ENCODE data around the gene PCAT6.
"Not testable (repeated sequence)": the region's sequence is repeated elsewhere in the genome, so short reads cannot be mapped to it uniquely, and the experiment has no call there.

Gene PCAT6

DNA sequence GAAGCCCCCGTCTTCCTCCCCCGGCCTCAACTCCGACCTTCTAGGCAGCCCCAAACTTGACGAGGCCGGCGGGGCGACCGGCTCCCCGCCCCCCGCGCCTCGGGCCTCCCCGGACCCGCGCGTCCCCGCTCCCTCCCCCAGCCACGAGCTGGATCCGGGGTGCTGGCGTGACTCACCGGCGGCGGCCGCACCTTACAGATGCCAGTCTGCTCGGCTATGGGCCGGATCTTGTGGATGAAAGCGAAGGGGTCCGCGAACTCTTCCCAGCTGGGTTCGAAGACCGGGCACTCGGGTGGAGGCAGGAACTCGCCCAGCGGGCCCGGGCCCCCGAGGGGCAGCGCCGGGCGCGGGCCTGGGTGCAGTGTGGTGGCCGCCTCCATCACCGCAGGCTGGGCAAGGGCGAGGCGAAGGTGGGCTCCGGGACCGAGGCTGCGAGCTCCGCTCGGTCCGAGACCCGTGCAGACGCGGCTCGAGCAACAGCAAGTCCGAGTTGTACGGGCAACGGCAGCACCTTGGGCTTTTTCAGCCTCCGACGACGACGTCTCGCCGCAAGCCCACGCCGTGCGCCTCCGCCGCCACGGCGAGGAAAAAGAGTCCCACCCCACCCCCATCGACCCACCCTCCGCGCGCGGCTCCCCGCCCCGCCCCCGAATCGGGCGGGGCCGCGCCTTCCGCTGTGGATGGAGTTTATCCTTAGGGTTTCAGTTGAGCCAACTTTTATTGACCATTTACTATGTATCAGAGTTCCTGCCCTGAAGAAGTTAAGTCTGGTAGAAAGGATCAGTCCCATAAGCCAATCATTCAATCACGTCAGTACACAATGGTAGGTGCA lies 2.6 kb upstream of the PCAT6 start, which contains the start of gene KDM5B:
Gene KDM5B, minus strand, starts transcription at position 496 of the 832 bp plus-strand sequence. Its CDS starts 116 bp downstream, at position 380.
- peak; percentile 48 for DNase-seq

DNA sequence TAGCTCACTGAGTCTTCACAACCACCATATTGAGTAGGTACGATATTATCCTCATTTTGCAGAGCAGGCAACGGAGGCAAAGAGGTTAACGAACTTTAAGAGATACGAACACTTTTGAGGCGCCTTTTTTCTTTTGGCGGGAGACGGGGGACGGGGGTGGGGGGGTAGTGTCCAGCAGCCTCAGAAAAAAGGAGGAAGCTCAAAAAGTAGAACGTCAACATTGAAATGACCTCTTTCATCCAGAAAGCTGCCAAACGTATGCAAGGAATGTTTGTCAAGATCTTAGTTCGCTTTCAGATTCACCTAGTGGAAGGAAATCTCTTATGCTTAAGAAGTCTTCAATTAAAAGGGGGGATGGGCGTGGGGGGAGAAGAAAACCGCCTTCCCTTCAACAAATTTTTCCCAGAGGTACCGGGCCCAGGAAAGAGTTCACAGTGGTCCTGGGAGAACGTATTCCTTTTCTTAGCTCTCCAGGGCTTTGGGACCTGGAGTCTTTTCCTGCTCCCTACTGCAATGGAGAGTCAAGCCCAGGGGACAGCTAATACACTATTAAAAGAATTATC lies 1.1 kb upstream of the PCAT6 start:
- DNase-seq, result no peak

DNA sequence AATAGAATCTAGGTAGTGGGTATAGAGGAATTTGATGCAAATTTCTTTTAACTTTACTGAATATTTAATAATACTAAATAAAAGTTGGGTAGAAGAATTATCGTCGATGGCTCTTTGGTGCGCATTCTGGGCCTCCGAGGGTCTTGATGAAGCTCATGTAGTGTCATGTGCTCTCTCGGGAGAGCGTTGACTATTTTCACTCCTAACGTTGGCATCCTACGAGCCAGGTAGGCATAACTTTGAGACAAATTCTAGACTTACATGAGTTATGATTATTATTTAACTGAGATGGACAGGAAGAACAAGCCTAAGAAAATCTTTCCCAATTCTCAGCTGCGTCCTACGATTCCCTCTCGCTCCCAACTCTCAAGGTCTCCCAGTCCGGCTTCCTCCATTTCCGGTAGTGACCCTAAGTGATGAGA lies 550 bp upstream of the PCAT6 start:
- no peak for DNase-seq

DNA sequence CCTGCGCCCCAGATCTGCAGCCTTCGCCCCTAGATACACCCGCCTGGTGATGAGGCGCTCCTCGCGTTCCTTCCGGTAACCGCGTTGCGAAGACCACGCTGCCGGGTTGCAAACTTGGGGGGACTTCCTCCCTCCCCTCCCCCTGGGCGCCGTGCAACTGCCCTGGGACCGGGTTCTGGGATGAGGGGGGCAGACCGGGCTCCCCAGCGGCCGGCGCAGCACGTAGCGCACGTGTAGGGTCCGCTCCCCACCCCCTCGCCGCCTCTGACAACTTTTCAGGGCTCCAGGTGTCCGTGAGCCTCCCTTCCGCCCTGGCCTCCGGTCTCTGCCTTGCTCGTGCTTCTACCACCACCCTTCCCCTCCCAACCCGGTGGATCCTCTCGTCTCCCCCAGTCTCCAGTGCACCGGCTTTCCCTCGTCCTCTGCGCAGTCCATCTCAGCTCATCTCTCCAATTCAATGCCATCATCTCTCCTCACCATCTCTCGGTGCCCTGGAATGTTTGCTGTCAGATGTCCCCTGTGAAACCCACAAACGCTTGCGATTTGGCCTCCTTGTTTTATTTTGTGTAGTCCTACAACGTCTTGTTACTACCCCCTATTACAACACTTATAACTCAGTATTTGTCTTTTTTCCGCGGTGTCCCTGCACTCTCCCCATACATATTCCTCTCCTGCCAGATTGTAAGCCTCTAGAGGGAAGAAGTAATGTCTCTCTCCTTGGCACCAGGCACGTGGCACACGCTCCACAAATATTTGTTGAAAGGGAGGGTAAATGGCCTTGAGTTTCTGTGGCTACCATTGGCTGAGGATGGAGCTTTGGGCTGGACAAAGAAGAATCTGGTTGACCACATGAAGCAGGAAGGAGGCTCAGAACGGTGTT lies 782 bp downstream of the PCAT6 start:
- DNase-seq, result peak; percentile 26

DNA sequence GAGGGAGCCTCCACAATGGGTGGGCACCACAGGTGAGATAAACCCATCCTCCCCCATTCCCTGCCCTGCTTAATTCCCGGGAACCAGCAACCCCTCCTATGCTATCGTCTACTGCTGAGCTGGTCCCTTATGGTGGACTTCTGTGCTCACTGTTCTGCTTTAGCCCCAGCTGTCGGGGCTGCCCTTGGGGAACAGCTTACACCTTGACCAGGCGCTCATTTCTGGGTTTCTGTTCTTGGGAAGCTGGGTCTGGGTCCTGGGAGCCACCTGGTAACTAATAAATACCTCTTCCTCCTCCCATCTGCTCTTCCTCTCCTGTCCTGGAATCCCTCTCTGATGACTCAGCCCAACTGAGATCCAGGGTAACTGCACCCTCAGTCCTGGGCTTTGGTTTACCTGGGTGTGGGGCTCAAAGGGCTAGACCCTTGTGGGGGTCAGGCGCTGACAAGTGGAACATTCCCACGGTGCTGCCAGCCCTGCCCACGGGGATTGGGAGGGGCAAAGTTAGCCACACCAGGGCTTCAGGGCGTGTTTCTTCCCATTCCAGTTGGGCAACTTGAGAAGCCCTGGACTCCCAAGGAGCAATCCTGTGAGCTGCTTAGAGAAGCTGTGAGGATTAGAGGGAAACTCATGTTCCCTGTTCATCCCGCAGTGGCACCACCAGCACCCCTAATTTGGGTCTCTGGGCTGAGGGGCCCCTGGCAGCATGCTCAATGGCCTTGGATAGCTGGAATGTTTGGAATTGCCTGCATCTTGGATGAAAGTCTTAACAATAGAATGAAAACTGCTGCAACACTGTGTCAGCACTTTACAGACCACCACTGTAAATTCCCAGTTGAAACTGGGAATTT lies 1.6 kb downstream of the PCAT6 start:
- no peak for DNase-seq

DNA sequence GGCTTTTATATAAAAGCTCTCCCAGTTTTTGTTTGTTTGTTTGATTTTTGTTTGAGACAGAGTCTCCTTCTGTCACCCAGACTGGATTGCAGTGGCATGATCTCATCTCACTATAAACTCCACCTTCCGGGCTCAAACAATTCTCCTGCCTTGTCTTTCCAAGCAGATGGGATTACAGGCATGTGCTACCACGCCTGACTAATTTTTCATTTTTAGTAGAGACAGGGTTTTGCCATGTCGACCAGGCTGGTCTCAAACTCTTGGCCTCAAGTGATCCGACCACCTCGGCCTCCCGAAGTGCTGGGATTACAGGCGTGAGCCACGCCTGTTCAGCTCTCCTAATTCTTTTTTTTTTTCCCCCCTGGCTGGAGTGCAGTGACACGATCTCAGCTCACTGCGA lies 4.4 kb downstream of the PCAT6 start:
- no peak for DNase-seq

DNA sequence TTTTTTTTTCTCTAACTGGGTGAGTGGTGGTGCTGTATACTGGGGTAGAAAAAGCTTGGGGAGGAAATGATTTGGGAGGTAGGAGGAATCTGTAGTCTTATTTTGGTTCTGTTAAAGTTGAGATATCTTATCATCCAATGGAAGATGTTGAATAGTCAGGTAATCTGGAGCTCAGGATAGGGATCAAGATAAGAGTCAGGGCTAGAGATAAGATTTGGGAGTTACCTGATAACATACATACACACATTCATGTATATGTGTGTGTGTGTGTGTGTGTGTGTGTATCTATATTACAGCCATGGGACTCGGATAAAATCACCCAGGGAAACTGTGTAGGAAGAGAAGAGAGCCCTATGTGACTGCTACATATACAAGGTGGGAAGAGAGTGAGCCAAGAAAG lies 8.1 kb downstream of the PCAT6 start:
- DNase-seq, result no peak

DNA sequence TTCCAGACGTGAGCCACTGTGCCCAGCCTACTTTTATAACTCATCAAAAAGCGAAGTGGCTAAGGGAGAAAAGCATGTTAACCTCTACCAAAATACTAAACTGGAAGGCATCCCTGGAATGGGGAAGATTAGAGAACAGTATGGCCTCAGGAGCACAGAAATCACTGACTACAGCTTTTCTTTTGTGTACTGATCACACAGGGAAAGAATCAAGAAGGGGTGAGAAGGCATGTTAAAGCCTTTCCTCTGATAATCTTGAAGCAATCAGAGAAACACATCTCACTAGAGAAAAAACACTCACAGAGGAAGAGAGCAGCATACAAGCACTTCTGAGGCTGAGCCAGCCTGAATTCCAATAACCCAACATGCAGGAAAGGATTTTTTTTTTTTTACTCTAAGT lies 10.7 kb downstream of the PCAT6 start:
- no peak for DNase-seq

DNA sequence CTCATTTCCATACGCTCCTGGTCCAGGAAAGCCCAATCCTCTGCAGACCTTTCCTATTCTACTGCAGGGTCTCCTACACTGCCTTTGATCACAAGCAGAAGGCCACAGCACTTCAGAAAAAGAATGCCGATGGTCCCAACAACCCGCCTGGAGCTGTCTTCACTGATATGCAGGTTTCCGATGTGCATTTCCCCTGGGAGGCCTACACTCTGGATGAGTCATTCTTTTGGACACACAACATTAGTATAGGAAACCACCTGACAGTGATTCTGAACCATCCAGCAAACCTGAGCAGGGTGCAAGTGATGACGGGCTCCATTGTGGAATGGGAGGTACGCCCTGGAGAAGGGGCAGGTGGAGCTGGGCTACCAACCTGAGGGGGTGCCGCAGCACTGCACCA lies 15.0 kb downstream of the PCAT6 start:
- no peak for DNase-seq

DNA sequence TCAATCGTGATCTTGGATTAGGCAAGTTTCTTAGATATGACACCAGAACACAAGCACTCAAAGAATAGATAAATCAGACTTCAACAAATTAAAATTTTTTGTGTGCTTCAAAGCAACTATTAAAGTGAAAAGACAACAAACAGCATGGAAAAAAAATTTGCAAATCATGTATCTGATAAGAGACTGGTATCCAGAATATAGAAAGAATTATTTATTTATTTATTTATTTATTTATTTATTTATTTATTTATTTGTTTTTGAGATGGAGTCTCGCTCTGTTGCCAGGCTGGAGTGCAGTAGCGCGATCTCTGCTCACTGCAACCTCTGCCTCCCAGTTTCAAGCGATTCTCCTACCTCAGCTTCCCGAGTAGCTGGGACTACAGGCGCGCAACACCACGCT lies 18.5 kb downstream of the PCAT6 start:
- DNase-seq, result not testable (repeated sequence)

DNA sequence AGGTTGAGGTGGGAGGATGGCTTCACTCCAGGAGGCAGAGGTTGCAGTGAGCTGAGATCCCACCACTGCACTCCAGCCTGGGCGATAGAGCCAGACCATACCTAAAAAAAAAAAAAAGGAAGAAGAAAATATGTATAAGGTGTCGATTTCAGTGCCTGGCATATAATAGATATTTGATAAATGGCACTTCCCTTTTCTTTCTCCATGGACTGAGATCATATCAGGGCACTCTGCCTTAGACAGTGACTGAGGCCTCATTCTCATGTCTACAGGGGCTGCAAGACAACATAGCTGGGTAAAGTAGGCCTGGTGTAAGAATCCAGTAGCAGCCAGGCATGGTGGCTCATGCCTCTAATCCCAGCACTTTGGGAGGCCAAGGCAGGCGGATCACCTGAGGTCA lies 21.2 kb downstream of the PCAT6 start:
- DNase-seq, result no peak

DNA sequence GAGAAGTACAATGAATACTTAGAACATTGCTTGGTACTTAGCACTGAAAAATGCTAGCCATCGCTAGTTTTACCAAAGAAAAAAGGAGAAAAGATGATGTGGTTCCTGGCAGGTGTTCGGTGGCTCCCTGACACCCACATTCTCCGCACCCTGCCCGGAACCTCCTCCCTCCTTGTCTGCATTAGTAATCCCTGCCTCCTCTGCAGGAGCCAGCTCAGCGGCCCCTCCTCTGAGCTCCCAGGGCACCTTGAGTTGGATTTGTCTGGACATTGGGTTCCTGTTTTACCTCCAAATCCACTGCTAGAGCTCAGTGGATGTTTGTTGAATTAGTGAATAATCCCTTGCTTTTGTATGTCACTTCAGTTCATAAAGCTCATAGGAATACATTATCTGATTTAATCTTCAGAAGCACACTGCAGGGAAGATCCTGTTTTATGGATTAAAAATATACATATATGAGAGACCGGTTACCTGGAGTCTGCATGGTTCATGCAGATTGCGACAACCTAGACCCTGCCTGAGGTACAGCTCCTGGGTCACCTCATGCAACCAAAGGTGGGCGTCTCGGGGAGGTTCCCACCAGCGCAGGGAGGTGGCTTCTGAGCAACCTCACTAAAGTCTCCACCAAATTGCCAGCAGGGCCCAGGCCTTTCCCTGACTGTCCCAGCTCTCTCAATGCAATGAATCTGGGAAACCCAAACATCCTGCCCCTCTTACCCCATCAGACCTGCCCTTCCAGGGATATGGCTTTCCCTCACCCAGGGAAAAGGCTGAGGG lies 24.2 kb downstream of the PCAT6 start:
- no peak for DNase-seq

DNA sequence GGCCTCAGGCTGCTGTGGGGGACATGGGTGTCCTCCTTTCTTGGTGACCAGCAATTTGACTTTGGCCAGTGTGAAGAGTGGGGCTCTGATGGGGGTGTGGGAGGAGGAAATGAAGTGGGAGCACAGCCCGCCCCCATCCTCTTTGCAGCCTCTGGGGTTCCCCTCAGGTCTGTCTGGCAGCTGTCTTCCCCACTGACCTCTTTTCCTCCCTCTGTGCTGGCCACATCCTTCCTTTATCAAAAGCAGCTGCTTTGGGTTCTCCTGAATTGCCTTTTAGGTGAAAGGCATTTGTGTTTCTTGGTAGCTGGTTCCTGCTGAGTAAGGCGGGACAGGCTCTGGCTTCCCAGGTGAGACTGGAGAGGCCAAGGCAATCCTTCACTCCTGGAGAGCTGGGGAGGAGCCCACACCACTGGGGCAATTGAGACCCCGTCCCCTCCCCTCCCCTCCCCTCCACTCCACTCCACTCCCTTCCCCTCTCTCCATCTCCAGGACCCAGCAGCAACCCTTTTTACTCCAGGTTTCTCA lies 24.9 kb downstream of the PCAT6 start:
- no peak for DNase-seq

DNA sequence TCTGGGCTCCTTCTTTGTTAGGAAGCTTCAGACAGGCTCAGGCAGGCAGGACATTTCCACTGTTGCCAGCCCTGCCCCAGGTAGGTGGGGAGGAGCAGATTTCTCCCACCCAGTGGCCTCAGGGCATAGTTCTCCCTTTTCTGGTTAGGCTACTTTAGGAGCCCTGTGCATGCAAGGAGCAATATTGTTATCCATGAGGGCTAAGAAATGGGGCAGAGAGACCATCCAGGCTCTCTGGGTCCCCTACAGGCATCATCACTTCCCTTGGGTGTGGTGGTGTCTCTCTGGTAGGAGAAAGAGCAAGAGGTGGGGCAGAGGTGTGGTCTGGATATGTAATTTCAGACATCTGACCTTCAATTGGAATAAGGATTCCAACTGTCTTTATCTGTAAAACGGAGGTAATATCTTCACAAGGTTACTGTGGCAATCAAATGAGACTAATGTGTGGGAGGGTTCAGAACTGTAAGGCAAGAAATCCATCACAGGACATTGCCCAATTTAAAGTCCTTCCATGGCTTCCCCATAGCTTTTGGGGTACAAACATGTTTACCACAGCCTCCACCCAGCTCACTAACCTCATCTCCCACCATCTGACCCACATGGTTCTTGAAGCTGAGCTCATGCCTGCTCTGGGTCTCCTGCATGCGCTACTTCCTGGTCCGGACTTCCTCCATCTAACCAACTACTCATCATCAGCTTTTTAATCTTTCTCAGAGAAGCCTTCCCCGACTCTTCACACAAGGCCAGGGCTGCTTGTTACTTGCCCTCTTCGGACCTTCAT lies 26.1 kb downstream of the PCAT6 start:
- DNase-seq, result no peak

DNA sequence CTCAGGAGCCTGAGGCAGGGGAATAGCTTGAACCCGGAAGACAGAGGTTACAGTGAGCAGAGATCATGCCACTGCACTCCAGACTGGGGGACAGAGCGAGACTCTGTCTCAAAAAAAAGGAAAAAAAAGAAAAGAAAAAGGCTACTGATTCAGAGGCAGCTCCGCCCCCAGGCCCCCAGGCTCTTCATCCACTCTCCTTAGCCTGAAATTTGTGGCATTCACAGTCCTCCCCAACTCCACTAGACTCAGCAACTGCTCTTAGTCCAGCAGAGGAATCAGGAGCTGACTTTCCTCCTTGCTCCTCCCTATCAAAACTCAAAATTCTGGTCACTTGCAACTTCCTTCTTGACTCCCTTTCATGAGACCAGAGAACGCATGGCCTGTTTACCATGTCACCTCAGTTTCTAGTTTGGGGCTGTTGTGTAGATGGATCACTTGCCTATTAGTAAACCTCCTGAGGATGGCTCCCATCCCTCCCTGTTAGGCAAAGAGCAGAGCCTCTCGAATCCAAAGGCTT lies 27.1 kb downstream of the PCAT6 start:
- DNase-seq, result no peak

DNA sequence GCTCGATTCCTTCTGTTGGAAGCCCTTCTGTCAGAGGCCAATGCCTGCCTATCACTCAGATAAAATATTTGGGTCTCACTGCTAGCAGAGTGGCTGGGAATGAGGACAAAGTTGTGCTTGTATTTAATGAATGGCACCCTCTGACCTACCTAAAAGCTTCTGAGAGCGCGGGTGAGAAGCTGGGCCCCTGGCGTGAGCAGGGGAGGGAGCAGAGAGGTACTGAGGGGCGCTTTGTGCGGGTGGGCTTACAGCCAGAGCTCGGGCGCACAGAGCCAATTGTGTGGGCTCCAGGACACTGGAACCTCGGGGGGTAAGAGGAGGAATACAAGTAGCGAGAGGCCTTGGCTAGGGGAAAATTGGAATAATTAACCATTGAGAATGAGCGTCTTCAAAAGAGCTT lies 32.3 kb downstream of the PCAT6 start:
- no peak for DNase-seq

DNA sequence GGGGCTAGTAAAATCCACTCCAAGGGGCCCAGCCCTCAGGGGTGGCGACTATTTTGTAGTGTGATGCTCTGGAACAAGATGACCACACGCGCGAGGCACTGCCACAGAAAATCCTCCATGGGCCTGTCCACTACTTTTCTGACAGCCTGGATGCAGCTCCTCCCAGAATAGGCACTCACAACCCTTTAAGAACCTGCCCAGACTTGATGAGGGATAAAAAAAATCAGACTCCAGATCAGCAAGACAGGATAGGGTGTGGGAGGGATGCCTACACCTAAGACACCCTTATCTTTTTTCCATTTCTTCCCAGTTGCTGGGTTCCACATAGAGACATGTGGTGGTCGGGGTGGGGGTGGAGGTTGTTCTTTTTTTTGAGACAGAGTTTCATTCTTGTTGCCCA lies 33.5 kb downstream of the PCAT6 start:
- DNase-seq, result no peak

DNA sequence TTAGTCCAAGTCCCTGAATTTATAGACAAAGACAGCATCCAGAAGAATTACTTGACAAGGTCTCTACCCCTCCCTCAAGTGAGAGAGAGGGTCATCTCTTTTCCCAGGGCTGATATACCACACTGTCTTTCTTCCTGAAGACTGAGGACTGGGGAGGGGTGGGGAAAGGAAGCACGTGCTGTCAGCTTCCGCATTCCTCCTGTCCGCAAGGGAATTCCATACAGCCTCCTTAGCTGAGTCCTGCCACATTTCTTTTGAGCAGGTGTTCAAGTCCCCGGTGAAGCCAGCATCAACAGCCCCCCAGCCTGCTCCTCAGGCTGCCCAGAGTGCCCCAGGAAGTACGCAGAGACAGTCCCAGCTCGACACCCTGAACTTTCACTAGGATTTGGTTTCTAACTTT lies 34.2 kb downstream of the PCAT6 start:
- DNase-seq, result no peak

DNA sequence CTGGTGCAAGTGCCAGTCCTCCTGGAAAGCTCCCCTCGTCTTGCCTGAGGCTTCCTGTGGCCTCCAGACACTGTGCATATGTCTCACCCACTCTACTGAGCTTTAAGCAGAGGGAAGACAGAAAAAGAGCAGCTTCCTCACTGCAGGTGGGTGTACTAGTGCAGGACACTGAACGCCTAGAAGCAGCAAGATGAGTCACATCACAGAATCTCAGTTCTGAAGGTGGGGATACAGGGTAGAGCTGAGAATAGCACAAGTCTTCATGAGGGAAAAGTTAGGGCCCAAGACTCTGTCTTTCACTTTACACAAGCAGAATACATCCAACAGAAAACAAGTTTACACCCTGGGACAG lies 37.4 kb downstream of the PCAT6 start:
- no peak for DNase-seq

DNA sequence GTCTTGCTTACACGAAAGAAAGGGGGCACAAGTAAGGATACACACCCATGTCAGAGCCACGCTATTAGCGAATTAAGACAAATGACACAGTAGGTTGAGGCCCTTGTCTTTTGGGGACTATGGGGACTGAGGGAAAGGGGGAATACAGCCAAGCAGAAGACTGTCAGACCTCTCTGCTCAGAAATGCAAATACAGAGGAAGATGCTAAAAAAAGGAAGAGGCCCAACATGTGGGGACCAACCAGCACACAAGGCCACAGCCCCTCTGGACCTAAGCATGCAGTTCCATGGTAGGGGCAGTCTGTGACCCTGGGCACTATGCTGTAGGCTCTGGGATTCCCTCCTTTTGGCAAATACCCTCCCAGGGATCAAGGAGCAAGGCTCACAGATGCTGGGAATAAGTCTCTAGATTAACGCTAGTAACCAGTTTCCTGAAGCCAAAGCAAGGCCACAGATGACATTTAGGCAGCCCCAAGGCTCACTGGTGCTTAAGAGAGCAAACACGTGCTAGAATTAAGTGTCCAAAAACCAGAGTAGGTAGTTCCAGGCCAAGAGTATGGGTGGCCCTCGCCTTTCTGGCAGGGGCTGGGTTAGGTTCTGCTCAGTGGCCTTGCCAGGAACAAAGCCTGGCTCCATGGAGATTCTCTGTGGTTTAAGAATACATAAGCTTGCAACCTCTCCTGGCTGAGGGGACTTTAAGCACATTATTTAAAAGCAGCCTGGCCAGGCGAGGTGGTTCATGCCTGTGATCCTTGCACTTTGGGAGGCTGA lies 40.0 kb downstream of the PCAT6 start:
- no peak for DNase-seq

All from NCI-H1436 (cell line).